ENCODE data around the gene PKN3. TPM values are rescaled to one million over a fixed set of nuclear protein-coding genes. Genes with fewer than 3 reads are reported as not detected.

The PKN3 gene
- total RNA-seq (1 to 10 TPM; 1.6 to 5.5 (median 3.1) TPM), polyA plus RNA-seq (1 to 10 TPM; 1.6 to 7.2 (median 1.8) TPM)

DNA sequence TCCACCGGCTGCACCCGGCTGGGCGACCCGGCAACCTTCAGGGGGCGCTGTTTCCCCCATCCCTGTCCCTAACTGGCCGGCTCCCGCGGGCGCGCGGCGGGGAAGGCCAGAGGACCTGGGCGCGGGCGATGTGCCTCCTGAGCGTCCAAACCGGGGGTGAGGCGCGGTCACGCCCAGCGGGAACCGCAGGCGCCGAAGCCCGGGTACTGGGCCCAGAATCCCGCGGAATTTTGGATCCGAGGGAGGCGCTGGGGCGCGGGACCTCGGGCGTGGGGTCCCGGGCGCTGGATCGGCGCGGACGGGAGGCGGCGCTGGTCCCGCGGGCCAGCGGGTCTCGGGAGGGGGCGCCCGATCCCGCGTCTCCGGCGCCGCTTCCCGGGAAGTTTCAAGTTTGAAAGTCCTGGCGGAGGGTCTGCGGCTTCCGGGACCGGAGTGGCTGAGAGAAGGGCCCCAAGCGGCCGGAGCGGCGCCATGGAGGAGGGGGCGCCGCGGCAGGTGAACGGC lies at the start of gene PKN3:
Gene PKN3 (plus strand): TSS at position 59 of the 504 bp plus-strand sequence. CDS start 413 bp downstream, at position 472.
- peak within 1 kb of the TSS; percentile 69 to 84 (median 76) for H3K27ac ChIP-seq
- H3K4me1 ChIP-seq: peaks cover 0 to 19% (median 13%) of the 10 kb centered on the region in 4 donors
- intact Hi-C loops (cut with DNase I): loop anchor here (5.0 kb wide), 3 partner anchors 45 to 145 kb away; partner anchors contain the start of genes DYNC2I2 and TBC1D13
- peak within 1 kb of the TSS; percentile 65 to 82 (median 76) for H3K4me3 ChIP-seq
- TF ChIP-seq, protein P1, sequence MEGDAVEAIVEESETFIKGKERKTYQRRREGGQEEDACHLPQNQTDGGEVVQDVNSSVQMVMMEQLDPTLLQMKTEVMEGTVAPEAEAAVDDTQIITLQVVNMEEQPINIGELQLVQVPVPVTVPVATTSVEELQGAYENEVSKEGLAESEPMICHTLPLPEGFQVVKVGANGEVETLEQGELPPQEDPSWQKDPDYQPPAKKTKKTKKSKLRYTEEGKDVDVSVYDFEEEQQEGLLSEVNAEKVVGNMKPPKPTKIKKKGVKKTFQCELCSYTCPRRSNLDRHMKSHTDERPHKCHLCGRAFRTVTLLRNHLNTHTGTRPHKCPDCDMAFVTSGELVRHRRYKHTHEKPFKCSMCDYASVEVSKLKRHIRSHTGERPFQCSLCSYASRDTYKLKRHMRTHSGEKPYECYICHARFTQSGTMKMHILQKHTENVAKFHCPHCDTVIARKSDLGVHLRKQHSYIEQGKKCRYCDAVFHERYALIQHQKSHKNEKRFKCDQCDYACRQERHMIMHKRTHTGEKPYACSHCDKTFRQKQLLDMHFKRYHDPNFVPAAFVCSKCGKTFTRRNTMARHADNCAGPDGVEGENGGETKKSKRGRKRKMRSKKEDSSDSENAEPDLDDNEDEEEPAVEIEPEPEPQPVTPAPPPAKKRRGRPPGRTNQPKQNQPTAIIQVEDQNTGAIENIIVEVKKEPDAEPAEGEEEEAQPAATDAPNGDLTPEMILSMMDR (IDR thresholded peaks at IDR 0.05): peak; percentile 69 to 92 (median 76)
- TF ChIP-seq POLR2A (IDR thresholded peaks at IDR 0.05): no peak
- TF ChIP-seq POLR2AphosphoS5 (IDR thresholded peaks at IDR 0.05): peak in 1 of 4 donors; percentile 38
- TF ChIP-seq EP300 (IDR thresholded peaks at IDR 0.05): no peak
- DNase-seq: peak; percentile 91
- H3K36me3 ChIP-seq: no peaks in the 10 kb centered on the region
- H3K9me3 ChIP-seq: no peaks in the 10 kb centered on the region
- no peaks in the 10 kb centered on the region for H3K27me3 ChIP-seq
- 0% methylated on average over 65 of the region's 65 CpGs for WGBS, 2 donors

DNA sequence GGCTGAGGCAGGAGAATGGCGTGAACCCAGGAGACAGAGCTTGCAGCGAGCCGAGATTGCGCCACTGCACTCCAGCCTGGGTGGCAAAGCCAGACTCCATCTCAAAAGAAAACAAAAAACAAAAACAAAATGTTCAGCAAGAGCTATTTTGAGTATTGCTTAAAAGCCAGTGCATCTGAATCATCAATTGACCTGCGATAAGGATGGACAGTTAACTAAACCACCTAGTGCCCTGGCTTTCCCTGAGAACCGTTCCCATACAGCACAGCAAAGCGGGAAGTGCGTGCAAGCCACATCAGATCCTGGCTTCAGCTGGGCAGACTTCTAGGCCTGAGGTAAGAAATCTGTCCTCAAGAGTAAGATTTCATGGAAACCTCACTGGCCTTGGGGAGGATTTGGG lies 48.4 kb upstream of the PKN3 start:
- Histone ChIP-seq H3K9me3 (no peaks in the 10 kb centered on the region), H3K27ac (no peak overlapping the region), H3K36me3 (no peaks in the 10 kb centered on the region), H3K4me1 (peaks cover 0 to 12% (median 7%) of the 10 kb centered on the region in 4 donors), H3K27me3 (no peaks in the 10 kb centered on the region), H3K4me3 (no peak overlapping the region)
- no peak for DNase-seq
- no peak for TF ChIP-seq POLR2A (IDR thresholded peaks at IDR 0.05)
- TF ChIP-seq EP300 (IDR thresholded peaks at IDR 0.05): no peak
- TF ChIP-seq, protein P1 (IDR thresholded peaks at IDR 0.05): no peak
- TF ChIP-seq POLR2AphosphoS5 (IDR thresholded peaks at IDR 0.05): no peak
- WGBS, 2 donors: 98% methylated on average over 8 of the region's 8 CpGs
- intact Hi-C loops (cut with DNase I): no loop called here

DNA sequence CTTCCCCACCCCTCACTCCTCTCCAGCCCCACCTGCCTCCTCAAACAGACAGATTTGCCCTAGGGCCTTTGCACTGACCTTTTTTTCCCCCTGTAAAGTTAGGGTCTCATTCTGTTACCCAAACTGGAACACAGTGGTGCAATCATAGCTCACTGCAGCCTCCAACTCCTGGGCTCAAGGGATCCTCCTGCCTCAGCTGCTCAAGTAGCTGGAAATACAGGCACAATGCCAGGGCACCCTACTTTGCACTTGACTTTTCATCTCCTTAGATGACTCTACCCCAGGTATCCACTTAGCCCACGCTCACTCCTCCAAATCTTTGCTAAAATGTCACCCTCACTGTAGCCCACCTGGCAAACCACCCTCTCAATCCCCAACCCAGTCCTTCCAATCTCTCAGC lies 47.8 kb upstream of the PKN3 start:
- TF ChIP-seq EP300 (IDR thresholded peaks at IDR 0.05) (no peak), POLR2AphosphoS5 (IDR thresholded peaks at IDR 0.05) (no peak), POLR2A (IDR thresholded peaks at IDR 0.05) (no peak)
- TF ChIP-seq, protein P1 (IDR thresholded peaks at IDR 0.05): no peak
- 98 to 99% methylated on average over 1 of the region's 1 CpG for WGBS, 2 donors
- Histone ChIP-seq H3K36me3 (no peaks in the 10 kb centered on the region), H3K27me3 (no peaks in the 10 kb centered on the region), H3K27ac (no peak overlapping the region), H3K4me1 (peaks cover 0 to 12% (median 7%) of the 10 kb centered on the region in 4 donors), H3K4me3 (no peak overlapping the region), H3K9me3 (no peaks in the 10 kb centered on the region)
- no peak for DNase-seq
- intact Hi-C loops (cut with DNase I): no loop called here

DNA sequence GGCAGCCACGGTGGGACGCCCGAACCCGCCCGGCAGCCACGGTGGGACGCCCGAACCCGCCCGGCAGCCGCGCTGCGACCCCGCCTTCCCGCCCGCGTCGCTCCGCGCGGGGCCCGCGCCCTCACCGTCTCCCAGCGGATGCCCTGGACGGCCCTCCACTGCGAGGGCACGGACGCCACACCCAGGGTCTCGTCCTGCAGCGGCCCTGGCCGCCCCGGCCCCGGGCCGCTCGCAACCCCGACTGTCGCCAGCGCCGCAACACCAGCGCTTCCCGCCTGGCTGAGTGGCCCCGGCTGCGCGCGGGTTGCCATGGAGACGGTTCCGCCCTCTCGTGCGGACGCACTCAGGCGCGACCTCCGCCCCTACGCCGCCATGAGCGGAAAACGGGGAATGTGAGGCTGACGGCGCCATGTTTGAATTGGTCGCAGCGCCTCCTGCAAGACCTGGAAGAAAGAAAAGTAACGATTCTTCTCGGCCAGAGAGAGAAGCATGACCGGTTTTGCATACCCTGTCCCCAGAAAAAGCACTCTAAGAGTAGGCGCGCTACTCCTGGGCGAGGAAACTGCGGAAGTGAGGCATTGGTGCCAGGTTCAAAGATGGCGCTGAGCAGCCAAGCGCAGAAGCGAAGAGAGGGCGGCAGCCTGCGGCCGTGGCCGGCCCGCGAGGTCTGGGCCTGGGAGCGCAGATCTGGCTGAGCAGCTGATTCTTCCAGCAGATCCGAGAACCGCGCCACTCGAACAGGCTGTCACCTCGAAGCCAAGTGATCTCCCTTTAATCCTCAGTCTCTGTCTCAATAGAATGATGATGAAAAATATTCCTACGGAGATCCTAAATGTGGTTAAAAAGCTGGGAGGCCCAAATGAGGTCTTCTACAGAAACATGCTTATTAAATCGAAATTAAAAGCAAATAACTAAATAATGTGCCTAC lies 45.6 kb upstream of the PKN3 start, which contains the start of gene DYNC2I2:
Gene DYNC2I2 (minus strand): TSS at position 432 of the 928 bp plus-strand sequence. CDS start 121 bp downstream, at position 311.
- Histone ChIP-seq H3K9me3 (no peaks in the 10 kb centered on the region), H3K4me3 (peak within 1 kb of the TSS; percentile 54 to 93 (median 72)), H3K36me3 (no peaks in the 10 kb centered on the region), H3K4me1 (peaks cover 0 to 12% (median 7%) of the 10 kb centered on the region in 4 donors), H3K27ac (peak within 1 kb of the TSS; percentile 88 to 95 (median 92)), H3K27me3 (no peaks in the 10 kb centered on the region)
- 1% methylated on average over 86 of the region's 86 CpGs for WGBS, 2 donors
- intact Hi-C loops (cut with DNase I): loop anchor here (2.0 to 5.0 kb wide), 2 partner anchors 32 to 46 kb away; partner anchors contain the start of genes PKN3 and SET
- TF ChIP-seq EP300 (IDR thresholded peaks at IDR 0.05) (no peak), POLR2A (IDR thresholded peaks at IDR 0.05) (peak; percentile 19 to 36), POLR2AphosphoS5 (IDR thresholded peaks at IDR 0.05) (peak; percentile 46 to 59 (median 52))
- TF ChIP-seq, protein P1 (IDR thresholded peaks at IDR 0.05): no peak
- DNase-seq: peak; percentile 98
